NCI-H1930 (cell line): ENCODE measurements around the gene CREB3L2.
"Not testable (repeated sequence)": the region's sequence is repeated elsewhere in the genome, so short reads cannot be mapped to it uniquely, and the experiment has no call there.

ENCODE experiments used
- DNase-seq, 2 experiments: peaks; one replicate each; lab custom pipeline; 2025; lab: John Stamatoyannopoulos, UW

CREB3L2 gene

GRCh38 chr7:137968339-137968738 is 33.5 kb downstream of the CREB3L2 start:
- not testable (repeated sequence) for DNase-seq

- no peak for DNase-seq
Measured at GRCh38 chr7:137967143-137968018, 34.5 kb downstream of the CREB3L2 start.

GRCh38 chr7:137966641-137967142 is 35.2 kb downstream of the CREB3L2 start:
- DNase-seq: no peak

- DNase-seq: no peak
Measured at GRCh38 chr7:137965942-137966640, 35.8 kb downstream of the CREB3L2 start.

- DNase-seq: no peak
Measured at GRCh38 chr7:137964824-137965545, 36.9 kb downstream of the CREB3L2 start.

- no peak for DNase-seq
Measured at GRCh38 chr7:137962875-137963507, 38.9 kb downstream of the CREB3L2 start.

GRCh38 chr7:137962491-137962874 is 39.4 kb downstream of the CREB3L2 start:
- no peak for DNase-seq

- no peak for DNase-seq
Measured at GRCh38 chr7:137961200-137962177, 40.4 kb downstream of the CREB3L2 start.

- DNase-seq: no peak
Measured at GRCh38 chr7:137960020-137960419, 41.9 kb downstream of the CREB3L2 start.

GRCh38 chr7:137958470-137959431 is 43.1 kb downstream of the CREB3L2 start:
- DNase-seq: no peak

- DNase-seq: no peak
Measured at GRCh38 chr7:137957887-137958286, 44.0 kb downstream of the CREB3L2 start.

GRCh38 chr7:137956591-137956990 is 45.3 kb downstream of the CREB3L2 start:
- DNase-seq: no peak

- no peak for DNase-seq
Measured at GRCh38 chr7:137956183-137956582, 45.7 kb downstream of the CREB3L2 start.

GRCh38 chr7:137954614-137955013 is 47.3 kb downstream of the CREB3L2 start:
- no peak for DNase-seq

- no peak for DNase-seq
Measured at GRCh38 chr7:137953665-137954470, 48.0 kb downstream of the CREB3L2 start.

GRCh38 chr7:137953043-137953664 is 48.7 kb downstream of the CREB3L2 start:
- DNase-seq: no peak

GRCh38 chr7:137952426-137952805 is 49.5 kb downstream of the CREB3L2 start:
- no peak for DNase-seq
